Neural progenitor cell (in vitro differentiated cells): Measurements from ENCODE around the gene SMARCC2. TPM values are rescaled to one million over a fixed set of nuclear protein-coding genes. Genes with fewer than 3 reads are reported as not detected.

Experiments used
- DNase-seq: peaks from one replicate; pipeline ENCODE4 v3.0.0-alpha.2; 2016; ENCODE audit warnings: low spot score
- H2AFZ ChIP-seq: fragments of 200-600 bp; sonication (generic); replicated peaks from 2 replicates; pipeline ENCODE4 v1.6.1; 2016; ENCODE audit warnings: antibody characterized with exemption
- H3F3A ChIP-seq: fragments of 200-600 bp; sonication (generic); 2 replicates; pipeline ENCODE4 v1.6.1; 2016; ENCODE audit warnings: antibody characterized with exemption, low read depth
- H3K27ac ChIP-seq: fragments of 200-600 bp; sonication (generic); 2 replicates; pipeline ENCODE4 v1.5.1; 2016; ENCODE audit warnings: mild to moderate bottlenecking
- H3K27me3 ChIP-seq: fragments of 200-600 bp; sonication (generic); 2 replicates; pipeline ENCODE4 v1.6.1; 2016; ENCODE audit warnings: mild to moderate bottlenecking, moderate library complexity
- H3K36me3 ChIP-seq: fragments of 200-600 bp; sonication (generic); 2 replicates; pipeline ENCODE4 v1.5.1; 2016
- H3K4me1 ChIP-seq: fragments of 200-600 bp; sonication (generic); 2 replicates; pipeline ENCODE4 v1.6.1; 2016; ENCODE audit warnings: mixed run types
- H3K4me2 ChIP-seq: fragments of 200-600 bp; sonication (generic); 2 replicates; pipeline ENCODE4 v1.6.1; 2016
- H3K4me3 ChIP-seq: fragments of 200-600 bp; sonication (generic); 2 replicates; pipeline ENCODE4 v1.5.1; 2016
- H3K79me2 ChIP-seq: fragments of 200-600 bp; sonication (generic); 2 replicates; pipeline ENCODE4 v1.6.1; 2016; ENCODE audit warnings: low read depth
- H3K9ac ChIP-seq: fragments of 200-600 bp; sonication (generic); 2 replicates; pipeline ENCODE4 v1.6.1; 2016
- H3K9me3 ChIP-seq: fragments of 200-600 bp; sonication (generic); 2 replicates; pipeline ENCODE4 v1.5.1; 2016; ENCODE audit warnings: low read depth
- H4K20me1 ChIP-seq: fragments of 200-600 bp; sonication (generic); 2 replicates; pipeline ENCODE4 v1.6.1; 2016; ENCODE audit warnings: low read depth
- H3K27ac Mint-ChIP-seq: 3 replicates; pipeline ENCODE4 v1.8.0; 2021; ENCODE audit warnings: mixed read lengths
- H3K27me3 Mint-ChIP-seq: 2 replicates; pipeline ENCODE4 v1.8.0; 2022; ENCODE audit warnings: low read depth, mild to moderate bottlenecking, inconsistent platforms, moderate library complexity, mixed read lengths; ENCODE audit not compliant: insufficient read depth
- H3K36me3 Mint-ChIP-seq: 3 replicates; pipeline ENCODE4 v1.8.0; 2021; ENCODE audit warnings: mixed read lengths
- H3K4me1 Mint-ChIP-seq: 3 replicates; pipeline ENCODE4 v1.8.0; 2021; ENCODE audit warnings: mixed read lengths
- H3K4me3 Mint-ChIP-seq: 3 replicates; pipeline ENCODE4 v1.8.0; 2021; ENCODE audit warnings: mild to moderate bottlenecking, moderate library complexity, mixed read lengths
- H3K9me3 Mint-ChIP-seq: 3 replicates; pipeline ENCODE4 v1.8.0; 2020; ENCODE audit warnings: mixed read lengths
- EZH2 ChIP-seq: fragments of 200-600 bp; sonication (generic); IDR thresholded peaks from 2 replicates; pipeline ENCODE4 v1.6.1; 2017; ENCODE audit warnings: antibody characterized with exemption, mild to moderate bottlenecking, moderate library complexity
- EZH2phosphoT487 ChIP-seq: fragments of 200-600 bp; sonication (generic); IDR thresholded peaks from 2 replicates; pipeline ENCODE4 v1.6.1; 2017; ENCODE audit warnings: antibody characterized with exemption
- total RNA-seq: library from RNA; depleted of rRNA; stranded (reverse); fragments of >200 nt; gene quantifications from 2 replicates; pipeline ENCODE4 v1.2.3, GENCODE V29; 2015; ENCODE audit warnings: low replicate concordance
- TF ChIP-seq, protein P1 (sequence below): fragments of 200-600 bp; sonication (generic); IDR thresholded peaks from 2 replicates; pipeline ENCODE4 v1.5.1; 2017; ENCODE audit warnings: antibody characterized with exemption, mild to moderate bottlenecking

Gene SMARCC2
- total RNA-seq, 1 donor from 2014 or later: 103 TPM

DNA sequence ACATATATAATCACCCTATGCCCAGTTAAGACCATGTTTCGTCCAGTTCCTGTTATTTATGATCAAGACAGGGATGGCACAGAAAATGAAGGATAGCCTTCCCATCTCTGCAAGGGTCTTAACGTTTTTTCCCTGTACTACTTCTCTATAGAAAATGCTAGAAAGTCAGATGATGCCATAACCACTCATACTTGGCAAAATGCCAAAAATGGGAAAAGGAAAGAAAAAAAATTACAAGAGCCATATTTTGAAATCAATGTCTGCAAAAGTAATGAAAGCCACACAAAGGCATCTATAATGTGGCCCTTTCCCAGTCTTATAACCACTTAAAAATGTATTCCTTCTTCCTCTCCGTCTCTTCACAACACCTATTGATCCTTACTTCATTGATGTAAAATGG lies 38.7 kb downstream of the SMARCC2 start:
- H3K4me3 Mint-ChIP-seq: peak overlapping the region; percentile 97
- peaks cover 14% of the 10 kb centered on the region for H3K4me1 ChIP-seq
- peaks cover 10% of the 10 kb centered on the region for H3K36me3 Mint-ChIP-seq
- no peak overlapping the region for H3K4me2 ChIP-seq
- H4K20me1 ChIP-seq: no peaks in the 10 kb centered on the region
- no peak overlapping the region for H3K27ac ChIP-seq
- DNase-seq: no peak
- no peaks in the 10 kb centered on the region for H3K9me3 Mint-ChIP-seq
- no peak overlapping the region for H2AFZ ChIP-seq
- H3K9me3 ChIP-seq: no peaks in the 10 kb centered on the region
- peaks cover 18% of the 10 kb centered on the region for H3K79me2 ChIP-seq
- H3K27me3 Mint-ChIP-seq: peaks cover 5% of the 10 kb centered on the region
- H3K27ac Mint-ChIP-seq: no peak overlapping the region
- H3K27me3 ChIP-seq: no peaks in the 10 kb centered on the region
- H3K9ac ChIP-seq: no peak overlapping the region
- H3F3A ChIP-seq: peaks cover 29% of the 10 kb centered on the region
- no peak overlapping the region for H3K4me3 ChIP-seq
- TF ChIP-seq EZH2phosphoT487: no peak
- no peak for TF ChIP-seq EZH2
- H3K4me1 Mint-ChIP-seq: peaks cover 30% of the 10 kb centered on the region
- no peaks in the 10 kb centered on the region for H3K36me3 ChIP-seq

DNA sequence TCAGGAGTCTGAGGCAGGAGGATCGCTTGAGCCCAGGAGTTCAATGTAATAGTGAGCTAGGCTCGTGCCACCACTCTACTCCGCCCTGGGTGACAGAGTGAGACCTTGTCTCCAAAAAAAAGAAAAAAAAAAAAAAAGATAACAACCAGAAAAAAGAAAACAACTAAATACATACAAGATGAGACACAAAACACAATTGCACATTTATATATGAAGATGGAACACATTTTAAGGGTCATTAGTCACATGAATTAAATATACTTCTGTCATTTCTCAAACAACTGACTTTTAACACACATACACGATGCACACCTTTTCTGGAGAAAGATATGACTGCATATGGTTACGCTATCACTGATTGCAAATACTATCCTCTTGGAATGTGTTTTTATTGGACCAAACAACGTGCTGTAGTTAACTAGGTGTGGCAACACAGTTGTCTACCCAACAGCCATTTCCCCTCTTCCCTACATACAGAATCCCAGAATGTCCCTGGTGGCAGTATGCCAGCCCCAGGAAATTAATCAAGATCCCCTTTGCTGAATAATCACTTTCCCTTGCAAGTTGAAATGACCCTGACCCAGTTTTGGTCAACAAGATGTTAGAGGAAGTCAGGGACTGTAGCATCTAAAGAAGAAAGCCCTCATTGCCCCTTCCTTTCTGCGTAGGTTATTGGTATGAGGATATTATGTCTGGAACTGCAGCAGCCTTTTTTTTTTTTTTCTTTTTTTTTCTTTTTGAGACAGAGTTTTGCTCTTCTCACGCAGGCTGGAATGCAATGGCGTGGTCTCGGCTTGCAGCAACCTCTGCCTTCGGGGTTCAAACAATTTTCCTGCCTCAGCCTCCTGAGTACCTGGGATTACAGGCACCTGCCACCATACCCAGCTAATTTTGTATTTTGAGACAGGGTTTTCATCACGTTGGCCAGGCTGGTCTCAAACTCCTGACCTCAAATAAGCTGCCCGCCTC lies 42.5 kb downstream of the SMARCC2 start:
- H3K9me3 ChIP-seq: no peaks in the 10 kb centered on the region
- no peak for DNase-seq
- H3K9ac ChIP-seq: no peak overlapping the region
- Mint-ChIP-seq H3K4me3 (no peak overlapping the region), H3K27ac (peak overlapping the region; percentile 59), H3K9me3 (no peaks in the 10 kb centered on the region), H3K27me3 (peaks cover 6% of the 10 kb centered on the region), H3K36me3 (peaks cover 19% of the 10 kb centered on the region), H3K4me1 (peaks cover 8% of the 10 kb centered on the region)
- H2AFZ ChIP-seq: no peak overlapping the region
- no peak for TF ChIP-seq EZH2
- no peak overlapping the region for H3K4me3 ChIP-seq
- H3K4me2 ChIP-seq: no peak overlapping the region
- H3K27me3 ChIP-seq: no peaks in the 10 kb centered on the region
- no peaks in the 10 kb centered on the region for H4K20me1 ChIP-seq
- peaks cover 31% of the 10 kb centered on the region for H3F3A ChIP-seq
- H3K36me3 ChIP-seq: no peaks in the 10 kb centered on the region
- peak overlapping the region; percentile 25 for H3K27ac ChIP-seq
- H3K4me1 ChIP-seq: peaks cover 3% of the 10 kb centered on the region
- H3K79me2 ChIP-seq: peaks cover 4% of the 10 kb centered on the region

DNA sequence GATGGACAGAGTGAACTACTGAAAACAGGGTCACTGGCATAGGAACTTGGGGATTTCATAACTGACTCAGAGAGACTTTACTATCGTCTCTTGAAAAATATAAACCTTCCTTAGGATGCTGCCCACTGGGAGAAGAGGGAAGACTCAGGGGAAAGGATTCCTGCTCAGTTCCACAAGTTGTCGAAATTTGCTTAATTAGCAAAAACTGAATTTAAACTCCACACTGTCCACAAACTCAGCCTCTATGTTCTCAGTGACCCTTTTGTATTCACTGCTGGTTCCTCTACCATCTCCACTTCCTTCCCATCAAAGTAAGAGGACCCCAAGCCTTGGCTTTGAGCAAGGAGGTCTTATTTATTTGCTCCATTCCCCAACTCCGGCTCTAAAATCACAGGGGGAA lies 44.1 kb downstream of the SMARCC2 start:
- no peak overlapping the region for H3K4me3 Mint-ChIP-seq
- no peak overlapping the region for H3K27ac Mint-ChIP-seq
- H3K27me3 Mint-ChIP-seq: peaks cover 3% of the 10 kb centered on the region
- Histone ChIP-seq H3K4me1 (no peaks in the 10 kb centered on the region), H3F3A (peaks cover 19% of the 10 kb centered on the region), H3K27ac (no peak overlapping the region), H3K36me3 (peaks cover 8% of the 10 kb centered on the region), H3K4me2 (no peak overlapping the region), H3K79me2 (no peaks in the 10 kb centered on the region), H2AFZ (no peak overlapping the region), H3K27me3 (no peaks in the 10 kb centered on the region), H3K9ac (no peak overlapping the region), H3K4me3 (no peak overlapping the region), H3K9me3 (no peaks in the 10 kb centered on the region), H4K20me1 (no peaks in the 10 kb centered on the region)
- no peak for TF ChIP-seq EZH2
- TF ChIP-seq, protein P1, sequence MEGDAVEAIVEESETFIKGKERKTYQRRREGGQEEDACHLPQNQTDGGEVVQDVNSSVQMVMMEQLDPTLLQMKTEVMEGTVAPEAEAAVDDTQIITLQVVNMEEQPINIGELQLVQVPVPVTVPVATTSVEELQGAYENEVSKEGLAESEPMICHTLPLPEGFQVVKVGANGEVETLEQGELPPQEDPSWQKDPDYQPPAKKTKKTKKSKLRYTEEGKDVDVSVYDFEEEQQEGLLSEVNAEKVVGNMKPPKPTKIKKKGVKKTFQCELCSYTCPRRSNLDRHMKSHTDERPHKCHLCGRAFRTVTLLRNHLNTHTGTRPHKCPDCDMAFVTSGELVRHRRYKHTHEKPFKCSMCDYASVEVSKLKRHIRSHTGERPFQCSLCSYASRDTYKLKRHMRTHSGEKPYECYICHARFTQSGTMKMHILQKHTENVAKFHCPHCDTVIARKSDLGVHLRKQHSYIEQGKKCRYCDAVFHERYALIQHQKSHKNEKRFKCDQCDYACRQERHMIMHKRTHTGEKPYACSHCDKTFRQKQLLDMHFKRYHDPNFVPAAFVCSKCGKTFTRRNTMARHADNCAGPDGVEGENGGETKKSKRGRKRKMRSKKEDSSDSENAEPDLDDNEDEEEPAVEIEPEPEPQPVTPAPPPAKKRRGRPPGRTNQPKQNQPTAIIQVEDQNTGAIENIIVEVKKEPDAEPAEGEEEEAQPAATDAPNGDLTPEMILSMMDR: no peak
- TF ChIP-seq EZH2phosphoT487: no peak
- H3K9me3 Mint-ChIP-seq: no peaks in the 10 kb centered on the region
- peaks cover 29% of the 10 kb centered on the region for H3K36me3 Mint-ChIP-seq
- no peaks in the 10 kb centered on the region for H3K4me1 Mint-ChIP-seq
- no peak for DNase-seq

DNA sequence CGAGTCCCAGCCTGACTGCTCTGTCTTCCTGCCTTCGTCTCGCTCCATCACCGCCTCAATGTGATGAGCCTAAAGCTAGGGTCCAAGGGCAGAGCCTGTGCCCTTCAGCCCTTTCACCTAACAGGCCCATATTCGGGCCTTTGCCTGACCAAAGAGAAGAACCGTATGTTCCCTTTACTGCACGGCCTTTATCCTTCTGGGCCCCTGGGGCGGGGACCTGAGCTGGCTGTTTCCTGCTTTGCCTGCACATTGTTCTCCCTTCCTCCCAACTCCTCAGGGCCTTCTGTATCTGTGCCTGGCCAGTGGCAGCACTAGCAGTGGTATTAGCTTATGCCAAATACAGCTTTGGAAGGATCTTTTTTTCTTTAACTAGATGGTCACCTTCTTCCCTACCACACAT lies 45.4 kb downstream of the SMARCC2 start:
- peaks cover 19% of the 10 kb centered on the region for H3F3A ChIP-seq
- no peak overlapping the region for H3K9ac ChIP-seq
- no peaks in the 10 kb centered on the region for H3K79me2 ChIP-seq
- no peak overlapping the region for H3K27ac ChIP-seq
- H3K36me3 Mint-ChIP-seq: peaks cover 34% of the 10 kb centered on the region
- no peaks in the 10 kb centered on the region for H3K9me3 Mint-ChIP-seq
- no peaks in the 10 kb centered on the region for H3K27me3 ChIP-seq
- H3K4me3 Mint-ChIP-seq: no peak overlapping the region
- H3K27me3 Mint-ChIP-seq: peaks cover 6% of the 10 kb centered on the region
- H3K36me3 ChIP-seq: peaks cover 8% of the 10 kb centered on the region
- no peak overlapping the region for H2AFZ ChIP-seq
- no peak overlapping the region for H3K4me2 ChIP-seq
- H4K20me1 ChIP-seq: no peaks in the 10 kb centered on the region
- no peak for DNase-seq
- no peaks in the 10 kb centered on the region for H3K9me3 ChIP-seq
- H3K27ac Mint-ChIP-seq: no peak overlapping the region
- no peaks in the 10 kb centered on the region for H3K4me1 ChIP-seq
- H3K4me1 Mint-ChIP-seq: no peaks in the 10 kb centered on the region
- H3K4me3 ChIP-seq: no peak overlapping the region
- TF ChIP-seq, protein P1: no peak
- TF ChIP-seq EZH2 (no peak), EZH2phosphoT487 (no peak)
